DMS153 treated with DMSO at 0.1 percent for 48 hours (cell line): ENCODE data around the gene IL36RN.
"Not testable (repeated sequence)": the region's sequence is repeated elsewhere in the genome, so short reads cannot be mapped to it uniquely, and the experiment has no call there.

ENCODE experiments used
- DNase-seq: peaks from one replicate; lab custom pipeline; 2025; ENCODE audit not compliant: unreplicated experiment; lab: John Stamatoyannopoulos, UW

IL36RN gene

DNA sequence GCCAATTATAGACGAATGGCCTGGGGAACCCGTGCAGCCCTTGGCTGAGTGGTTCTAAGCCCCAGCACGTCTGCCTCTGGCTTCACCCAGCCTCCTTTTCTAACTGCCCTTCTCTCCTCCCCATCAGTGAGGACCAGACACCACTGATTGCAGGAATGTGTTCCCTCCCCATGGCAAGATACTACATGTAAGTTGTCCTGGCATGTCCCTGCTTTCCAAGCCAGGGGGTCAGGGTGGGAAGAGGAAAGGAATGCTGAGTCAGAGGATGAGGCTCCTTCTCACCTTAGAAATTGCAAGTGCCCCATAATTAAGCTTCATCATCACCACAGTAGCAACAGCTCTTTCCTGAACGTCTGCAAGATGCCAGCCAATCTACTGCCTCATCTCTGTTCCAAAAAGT is 13.6 kb downstream of the IL36RN start:
- DNase-seq: no peak

DNA sequence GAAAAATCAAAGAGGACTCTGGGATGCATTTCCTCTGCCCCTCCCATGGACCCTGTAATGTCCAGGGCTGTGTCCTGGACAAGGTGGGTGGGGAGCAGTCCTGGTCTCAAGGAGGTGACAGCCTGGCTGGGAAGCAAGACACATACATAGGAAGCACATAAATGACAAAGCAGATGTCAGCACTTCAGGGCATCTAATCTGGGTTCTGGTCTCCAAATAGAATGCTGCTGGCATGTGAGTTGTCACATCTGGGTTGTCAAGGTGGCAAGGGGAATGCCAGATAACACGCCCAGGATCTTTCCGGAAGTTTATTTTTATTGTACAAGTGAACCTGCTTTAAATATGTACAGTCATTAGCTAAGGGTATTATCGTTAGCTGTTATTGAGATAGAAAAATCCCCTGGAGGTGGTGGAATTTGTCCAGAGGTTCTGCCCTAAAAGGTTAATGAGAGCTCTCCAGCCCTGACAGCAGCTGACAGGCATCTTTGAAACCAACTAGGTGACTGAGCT is 14.4 kb downstream of the IL36RN start:
- no peak for DNase-seq

DNA sequence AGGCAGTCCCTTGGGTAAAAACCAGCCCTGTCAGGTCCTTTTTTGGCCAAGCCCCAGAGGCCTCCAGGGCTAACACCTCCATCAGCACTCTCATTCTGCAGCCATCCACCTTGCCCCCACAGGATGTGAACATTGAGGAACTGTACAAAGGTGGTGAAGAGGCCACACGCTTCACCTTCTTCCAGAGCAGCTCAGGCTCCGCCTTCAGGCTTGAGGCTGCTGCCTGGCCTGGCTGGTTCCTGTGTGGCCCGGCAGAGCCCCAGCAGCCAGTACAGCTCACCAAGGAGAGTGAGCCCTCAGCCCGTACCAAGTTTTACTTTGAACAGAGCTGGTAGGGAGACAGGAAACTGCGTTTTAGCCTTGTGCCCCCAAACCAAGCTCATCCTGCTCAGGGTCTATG is 16.0 kb downstream of the IL36RN start:
- no peak for DNase-seq

DNA sequence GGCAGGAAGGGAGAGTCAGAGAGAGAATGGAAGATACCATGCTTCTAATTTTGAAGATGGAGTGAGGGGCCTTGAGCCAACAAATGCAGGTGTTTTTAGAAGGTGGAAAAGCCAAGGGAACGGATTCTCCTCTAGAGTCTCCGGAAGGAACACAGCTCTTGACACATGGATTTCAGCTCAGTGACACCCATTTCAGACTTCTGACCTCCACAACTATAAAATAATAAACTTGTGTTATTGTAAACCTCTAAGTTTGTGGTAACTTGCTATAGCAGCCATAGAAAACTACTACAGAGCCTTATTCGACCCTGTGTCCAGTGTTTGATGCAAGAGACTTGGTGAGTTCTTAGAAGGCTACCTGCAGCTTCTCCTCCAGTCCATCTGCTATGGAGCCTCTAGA is 16.6 kb downstream of the IL36RN start:
- DNase-seq: no peak

DNA sequence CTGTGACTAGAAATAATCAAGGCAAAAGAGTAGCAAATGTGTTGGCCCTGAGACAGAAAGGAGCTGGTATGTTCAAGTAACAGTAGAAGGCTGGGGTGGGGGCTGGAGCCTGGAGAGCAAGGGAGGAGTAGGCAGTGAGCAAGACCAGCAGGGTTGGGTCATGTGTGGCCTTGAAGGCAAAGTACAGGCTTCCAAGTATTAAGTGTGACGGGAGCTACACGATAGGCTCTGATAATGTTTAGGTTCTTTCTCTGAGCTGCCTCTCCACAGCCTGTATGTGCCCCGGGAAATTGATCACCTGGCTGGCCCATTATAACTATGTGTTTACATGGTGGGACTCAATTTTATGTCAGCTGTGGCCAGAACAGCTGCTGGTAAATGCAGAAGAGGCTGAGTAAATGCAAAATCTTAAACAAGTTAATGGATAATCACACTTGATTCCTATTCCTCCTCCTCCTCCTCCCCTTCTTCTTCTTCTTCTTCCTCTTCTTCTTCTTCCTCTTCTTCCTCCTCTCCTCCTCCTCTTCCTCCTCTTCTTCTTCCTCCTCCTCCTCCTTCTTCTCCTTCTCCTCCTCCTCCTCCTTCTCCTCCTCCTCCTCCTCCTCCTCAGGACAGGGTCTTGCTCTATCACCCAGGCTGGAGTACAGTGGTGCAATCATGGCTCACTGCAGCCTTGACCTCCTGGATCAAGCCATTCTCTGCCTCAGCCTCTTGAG is 18.1 kb downstream of the IL36RN start:
- DNase-seq: no peak

DNA sequence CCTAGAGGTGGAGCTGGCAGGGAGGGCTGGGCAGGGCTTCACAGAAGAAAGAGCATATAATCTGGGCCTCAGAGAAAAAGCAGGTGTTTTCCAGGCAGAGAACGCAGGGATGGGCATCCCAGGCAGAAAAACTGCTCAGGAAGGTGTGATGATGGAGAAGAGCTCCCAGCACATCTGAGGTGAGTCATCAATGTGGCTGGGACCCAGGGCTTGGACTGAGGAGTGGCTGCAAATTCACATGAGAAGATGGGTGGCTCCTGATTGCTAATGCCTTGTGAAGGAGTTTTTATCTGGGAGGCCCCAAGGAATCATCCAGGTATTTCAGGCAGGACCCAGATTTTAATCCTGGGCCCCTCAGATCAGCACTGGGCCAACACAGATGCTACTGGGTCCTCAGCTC is 18.9 kb downstream of the IL36RN start:
- DNase-seq: no peak

DNA sequence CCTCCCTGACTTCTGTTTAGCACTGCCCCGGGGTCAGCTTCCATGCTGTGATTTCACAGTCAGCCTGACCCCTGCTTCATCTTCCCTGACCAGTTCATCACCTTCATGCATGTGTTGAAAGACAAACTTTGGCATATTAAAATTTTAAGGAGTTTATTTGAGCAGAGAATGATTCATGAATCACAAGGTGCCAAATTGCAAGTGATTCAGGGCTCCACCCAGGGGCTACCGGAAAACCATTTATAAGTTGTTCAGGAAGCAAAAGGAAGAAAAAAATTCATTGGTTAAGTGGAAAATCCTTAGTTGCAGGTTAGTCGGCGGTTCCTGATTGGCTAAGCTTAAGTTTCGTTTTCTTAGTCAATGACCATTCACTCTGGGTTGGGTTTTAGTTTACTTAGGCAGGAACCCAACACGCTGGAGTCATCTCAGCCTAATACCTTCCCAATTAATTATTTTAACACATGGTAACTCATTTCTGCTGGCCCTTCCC is 19.4 kb downstream of the IL36RN start:
- no peak for DNase-seq

DNA sequence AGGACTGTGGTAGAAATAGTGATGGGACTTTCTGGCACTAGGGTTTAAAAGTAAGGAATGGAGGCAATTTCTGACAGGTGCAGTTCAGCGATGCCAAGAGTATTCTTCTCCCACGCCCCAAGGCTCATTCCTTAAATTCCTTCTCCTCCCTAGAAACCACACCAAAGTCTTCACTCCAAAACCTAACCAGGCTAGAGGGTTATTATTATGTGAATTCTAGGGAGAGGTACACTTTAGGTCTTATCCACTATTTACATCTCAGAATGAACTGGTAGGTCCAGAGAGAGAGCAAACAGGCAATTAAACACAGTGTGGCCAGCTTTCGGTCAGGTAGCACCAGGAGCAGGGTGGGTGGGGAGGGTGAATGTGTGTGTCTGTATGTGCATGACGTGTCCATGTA is 20.1 kb downstream of the IL36RN start:
- DNase-seq: no peak

DNA sequence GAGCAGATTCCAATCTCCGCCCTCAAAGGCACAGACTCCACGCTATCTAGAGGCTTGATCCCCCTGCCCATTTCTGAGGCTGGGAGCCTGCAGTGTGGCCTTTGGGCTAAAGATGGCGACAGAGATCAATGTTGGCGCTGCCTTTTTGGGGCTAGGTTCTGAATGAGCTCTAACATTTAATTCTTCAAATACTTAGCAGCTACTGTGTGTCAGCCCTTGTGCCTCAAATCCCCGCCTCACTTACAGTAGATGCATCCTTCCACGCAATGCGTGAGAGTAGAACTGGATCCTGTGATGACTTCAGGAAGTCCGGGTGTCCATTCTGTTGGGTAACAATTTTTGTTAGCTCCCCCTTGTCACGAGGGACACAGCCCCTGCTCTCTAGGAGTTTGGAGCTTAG is 21.1 kb downstream of the IL36RN start:
- no peak for DNase-seq

DNA sequence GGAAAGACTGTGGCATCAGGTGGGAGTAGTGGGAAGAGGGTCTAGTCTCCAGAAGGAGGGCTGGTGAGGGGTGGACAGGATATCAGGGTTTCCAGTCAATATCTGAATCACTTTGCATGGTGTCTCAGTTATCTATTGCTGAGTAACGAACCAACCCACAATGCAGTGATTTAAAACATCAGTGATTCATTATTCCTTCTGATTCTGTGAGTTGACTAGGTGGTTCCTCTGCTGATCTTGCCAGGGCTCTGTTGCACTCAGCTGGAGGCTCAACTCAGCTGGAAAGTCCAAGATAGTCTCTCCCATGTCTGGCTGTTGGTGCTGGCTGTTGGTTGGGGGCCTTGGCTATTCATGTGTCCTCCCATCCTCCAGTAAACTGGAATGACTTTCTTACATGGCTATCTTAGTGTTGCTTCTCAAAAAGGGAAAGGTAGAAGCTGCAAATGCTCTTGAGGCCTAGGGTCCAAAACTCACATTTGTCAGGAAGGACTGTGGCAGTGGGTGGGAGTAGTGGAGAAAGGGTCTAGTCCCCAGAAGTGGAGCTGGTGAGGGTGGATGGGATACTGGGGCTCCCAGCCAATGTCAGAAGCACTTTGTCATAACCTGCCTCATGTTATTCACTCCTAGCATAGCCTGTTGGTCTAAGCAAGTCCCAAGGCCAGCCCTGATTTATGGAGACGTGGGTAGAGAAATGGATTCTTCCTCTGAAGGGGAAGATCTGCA is 22.7 kb downstream of the IL36RN start:
- no peak for DNase-seq

DNA sequence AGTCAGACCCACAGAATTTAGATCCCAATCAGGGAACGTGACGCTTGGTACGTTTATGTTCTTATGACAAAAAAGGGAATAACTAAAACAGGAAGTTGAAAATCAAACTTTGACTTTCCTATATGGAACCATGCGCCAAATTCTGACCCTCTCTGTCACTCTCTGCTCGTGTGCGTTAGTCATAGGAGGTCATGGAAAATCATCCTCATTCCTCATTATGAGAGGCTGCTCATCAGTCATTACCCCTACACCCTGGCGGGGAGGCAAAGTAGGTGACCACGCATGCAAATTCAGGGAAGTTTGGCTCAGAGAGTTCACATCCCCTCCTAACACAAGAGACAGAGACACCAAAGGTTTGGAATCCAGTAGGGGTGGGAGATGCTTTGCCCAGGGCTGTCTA is 24.3 kb downstream of the IL36RN start:
- no peak for DNase-seq

DNA sequence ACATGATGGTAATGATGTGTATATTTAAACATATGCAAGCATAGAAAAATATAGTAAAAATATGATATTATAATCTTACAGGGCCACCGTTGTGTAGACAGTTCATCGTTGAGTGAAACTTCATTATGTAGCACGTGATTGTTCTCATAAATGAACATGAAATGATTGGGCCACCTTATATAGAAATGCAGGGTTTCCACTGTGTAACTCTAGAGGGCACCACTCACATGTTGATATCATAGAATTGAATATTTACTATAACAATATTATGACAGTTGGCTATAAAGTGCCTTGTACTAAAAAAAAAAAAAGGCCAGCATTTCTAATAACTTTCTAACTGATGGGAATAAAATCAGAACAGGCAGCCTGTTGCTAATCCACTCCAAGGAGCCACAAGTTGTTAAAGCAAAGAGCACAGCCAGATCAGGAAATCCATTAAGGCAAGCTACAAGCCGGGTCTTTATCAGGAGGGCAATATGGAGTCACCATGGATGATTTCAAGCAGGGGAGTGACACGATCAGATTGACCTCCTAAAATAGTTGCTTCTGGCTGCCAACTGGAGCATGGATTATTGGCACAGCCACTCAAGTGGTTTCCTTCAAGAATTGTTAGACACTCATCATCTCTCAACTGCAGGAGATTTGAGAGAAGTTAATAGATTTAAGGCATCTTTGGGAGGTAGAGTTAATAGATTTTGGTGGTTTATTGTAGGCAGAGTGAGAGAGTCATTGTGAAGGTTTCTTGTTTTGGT is 25.4 kb downstream of the IL36RN start:
- no peak for DNase-seq

DNA sequence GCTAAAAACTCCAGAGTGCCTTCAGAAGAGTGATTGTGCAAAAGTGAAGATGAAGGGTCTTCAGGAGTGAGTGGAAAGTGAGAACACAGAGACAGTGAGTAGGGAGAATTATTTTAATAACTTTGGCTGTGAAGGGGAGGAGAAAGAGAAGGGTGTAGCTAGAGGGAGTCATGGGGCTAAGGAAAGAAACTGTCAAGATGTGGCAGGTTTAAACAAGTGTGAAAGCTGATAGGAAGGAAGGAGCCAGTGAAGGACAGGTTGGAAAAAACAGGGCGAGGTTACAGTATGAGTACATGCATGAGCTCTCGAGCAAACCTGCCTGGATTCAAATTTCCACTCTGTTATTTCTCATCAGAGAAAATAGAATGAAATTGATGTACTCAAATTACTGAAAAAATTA is 26.5 kb downstream of the IL36RN start:
- DNase-seq: no peak

DNA sequence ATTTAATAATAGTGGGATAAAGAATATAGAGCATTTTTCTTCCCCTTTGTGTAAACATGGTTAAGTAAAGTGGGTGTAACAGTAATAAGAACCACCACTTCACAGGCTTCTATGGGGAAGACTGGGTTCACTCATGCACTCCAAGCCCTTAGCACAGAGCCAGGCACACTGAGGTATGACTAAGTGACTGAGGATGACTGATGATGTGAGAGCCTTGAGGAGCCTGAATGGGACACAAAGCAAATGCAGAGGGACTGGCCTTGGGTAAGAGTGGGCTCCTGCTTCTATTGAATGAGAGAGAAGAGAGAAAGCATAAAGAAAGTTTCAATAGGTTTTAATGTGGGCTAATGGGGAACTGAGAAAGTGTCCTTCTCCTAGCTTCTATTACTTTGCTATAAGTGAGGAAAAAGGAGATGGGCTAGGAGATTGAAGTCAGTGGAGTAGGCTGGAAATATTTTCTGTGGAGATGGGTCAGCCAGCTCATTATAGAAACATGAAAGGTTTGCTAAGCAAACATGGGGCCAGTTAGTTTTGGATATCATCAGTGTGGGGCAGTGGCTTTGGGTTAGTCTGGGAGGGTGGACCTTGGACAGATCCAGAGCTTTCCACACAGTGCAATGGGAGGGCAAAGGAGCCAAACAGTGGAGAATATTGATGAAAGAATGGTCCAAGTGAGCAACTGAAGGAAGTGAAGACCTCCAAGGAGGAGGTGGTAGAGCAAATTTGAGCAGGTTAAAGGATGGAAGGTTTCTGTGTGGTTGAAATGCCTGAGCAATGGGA is 29.4 kb downstream of the IL36RN start:
- no peak for DNase-seq

DNA sequence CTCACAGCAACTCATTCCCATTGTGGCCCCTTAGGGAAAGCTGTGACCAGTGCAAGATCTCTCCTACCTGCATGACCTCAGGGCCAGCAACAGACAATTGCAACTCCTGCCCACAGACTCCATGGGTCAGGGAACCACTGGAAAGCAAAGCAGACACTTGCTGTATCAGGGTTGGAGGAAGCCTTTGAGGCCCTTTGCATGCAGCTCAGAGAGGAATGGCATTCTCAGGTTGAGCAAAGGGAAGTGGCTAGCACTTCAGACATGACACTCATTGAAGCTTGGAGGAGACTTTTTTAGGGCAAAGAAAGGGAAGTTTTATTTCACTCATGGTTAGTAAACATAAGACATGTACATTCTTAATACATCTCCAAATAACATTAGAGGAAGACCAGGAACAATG is 30.9 kb downstream of the IL36RN start:
- no peak for DNase-seq

DNA sequence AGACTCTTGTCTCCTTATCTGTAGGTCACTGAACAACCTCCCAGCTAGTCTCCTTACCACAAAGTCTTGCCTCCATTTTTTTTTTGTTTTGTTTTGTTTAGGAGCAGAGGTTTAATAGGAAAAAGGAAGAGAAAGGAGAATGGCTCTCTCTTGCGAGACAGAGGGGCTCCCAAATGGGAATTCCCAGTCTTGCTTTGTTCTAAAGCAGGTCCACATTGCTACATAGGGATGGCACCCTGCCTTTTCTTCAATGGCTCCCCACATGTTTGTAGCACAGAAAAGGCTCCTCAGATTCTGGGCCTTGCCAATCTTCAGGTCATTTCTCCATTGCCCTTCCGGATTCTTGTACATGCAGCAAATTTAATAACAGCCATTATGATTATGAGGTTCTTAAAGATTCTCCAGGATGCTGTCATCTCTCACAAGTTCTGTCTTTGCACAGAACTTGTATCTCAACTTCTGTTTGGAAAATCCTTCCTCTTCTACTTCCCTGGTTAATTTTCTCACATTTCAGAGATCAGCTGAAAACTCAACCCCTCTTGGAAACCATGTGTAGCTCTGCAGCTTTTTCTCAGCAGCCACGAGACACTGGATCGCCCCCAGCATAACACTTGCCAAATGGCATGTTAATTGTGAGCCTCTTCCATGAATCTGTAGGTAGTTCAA is 32.4 kb downstream of the IL36RN start:
- no peak for DNase-seq

DNA sequence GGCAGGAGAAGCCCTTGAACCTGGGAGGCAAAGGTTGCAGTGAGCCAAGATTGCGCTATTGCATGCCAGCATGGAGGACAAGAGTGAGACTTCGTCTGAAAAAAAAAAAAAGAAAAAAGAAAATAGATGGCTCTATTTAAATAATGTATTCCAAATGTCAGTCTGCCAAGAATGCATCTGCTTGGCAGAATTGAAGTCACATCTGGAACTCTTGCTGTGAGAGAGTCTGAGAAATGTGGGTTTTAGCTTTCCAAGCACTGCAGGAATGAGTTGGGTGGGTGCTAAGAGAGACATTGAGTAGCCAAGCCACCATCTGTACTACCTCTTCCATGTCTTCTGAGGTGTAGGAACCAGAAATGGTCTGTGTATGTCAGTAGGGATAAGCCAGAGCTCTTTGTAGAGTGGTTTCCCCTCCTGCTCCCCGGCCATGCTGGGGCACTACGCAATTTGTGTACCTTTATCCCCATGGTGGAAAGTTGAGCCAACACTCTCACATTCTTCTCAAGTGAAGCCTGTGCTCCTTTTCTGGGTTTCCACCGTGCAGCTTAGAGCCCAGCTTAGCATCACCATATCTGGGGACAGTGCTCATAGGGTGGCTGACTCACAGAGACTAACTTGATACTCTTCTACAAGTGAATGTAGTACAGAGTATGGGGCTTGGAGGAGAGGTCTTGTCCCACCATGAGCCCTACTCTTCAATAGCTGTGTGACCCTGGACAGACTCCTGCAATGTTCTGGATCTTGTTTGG is 34.0 kb downstream of the IL36RN start:
- DNase-seq: no peak

DNA sequence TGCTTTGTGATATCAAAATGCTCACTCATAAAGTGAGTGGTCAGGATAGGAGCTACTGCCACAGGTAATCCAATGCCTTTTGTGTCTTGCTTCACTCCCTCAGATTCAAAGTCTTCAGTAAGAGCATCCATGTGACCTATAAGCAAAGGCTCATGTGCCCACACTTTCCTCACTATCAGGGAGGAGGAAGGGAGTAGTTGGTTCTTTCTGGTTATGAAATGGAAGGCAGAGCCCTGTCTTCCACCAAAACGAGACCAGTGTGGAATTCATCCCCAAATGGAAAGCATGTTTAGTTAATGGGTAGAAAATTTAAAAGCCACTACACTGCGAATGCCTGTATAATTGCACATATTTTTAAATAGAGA is 34.6 kb downstream of the IL36RN start:
- no peak for DNase-seq

DNA sequence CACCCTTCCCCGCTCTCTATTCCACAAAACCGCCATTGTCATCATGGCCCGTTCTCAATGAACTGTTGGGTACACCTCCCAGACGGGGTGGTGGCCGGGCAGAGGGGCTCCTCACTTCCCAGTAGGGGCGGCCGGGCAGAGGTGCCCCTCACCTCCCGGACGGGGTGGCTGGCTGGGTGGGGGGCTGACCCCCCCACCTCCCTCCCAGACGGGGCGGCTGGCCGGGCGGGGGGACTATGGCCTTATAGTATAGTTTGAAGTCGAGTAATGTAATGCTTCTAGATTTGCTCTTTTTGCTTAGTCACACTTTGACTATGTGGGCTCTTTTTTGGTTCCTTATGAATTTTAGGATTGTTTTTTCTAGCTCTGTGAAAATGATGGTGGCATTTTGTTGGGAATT is 37.3 kb downstream of the IL36RN start:
- DNase-seq: not testable (repeated sequence)
